ENCODE measurements around the gene HOPX. TPM values are rescaled to one million over a fixed set of nuclear protein-coding genes. Genes with fewer than 3 reads are reported as not detected.

Gene HOPX
- total and polyA plus RNA-seq, 2 experiments from 2014 or later: not detected

GRCh38 chr4:56633486-56633885 is 47.6 kb downstream of the HOPX start:
- Mint-ChIP-seq H3K36me3 (ENCODE audit: low read depth) (no peaks in the 10 kb centered on the region), H3K27ac (no peak overlapping the region), H3K27me3 (ENCODE audit: insufficient read depth, low read depth, poor library complexity) (peaks cover 6% of the 10 kb centered on the region), H3K4me3 (no peak overlapping the region), H3K4me1 (0 out of 3 replicates have a peak, but pooled peaks cover 3% of the 10 kb centered on the region), H3K9me3 (peaks cover 8% of the 10 kb centered on the region)
- ATAC-seq: no peak
- H3K4me1 ChIP-seq (ENCODE audit: insufficient read depth): no peaks in the 10 kb centered on the region
- H3F3A ChIP-seq (replicated peaks; ENCODE audit: low read depth): no peaks in the 10 kb centered on the region
- TF ChIP-seq STAT1 (IDR thresholded peaks at IDR 0.05; ENCODE audit: unreplicated experiment) (no peak), NANOG (IDR thresholded peaks at IDR 0.05; ENCODE audit: borderline replicate concordance) (no peak), CTCF (conservative IDR thresholded peaks at IDR 0.05; ENCODE audit: low read depth in 2 of 2) (no peak), EZH2phosphoT487 (IDR thresholded peaks at IDR 0.05; ENCODE audit: unreplicated experiment) (no peak), EZH2 (IDR thresholded peaks at IDR 0.05; ENCODE audit: low read depth, unreplicated experiment) (no peak), ETS1 (IDR thresholded peaks at IDR 0.05) (no peak)
- H3K36me3 ChIP-seq (ENCODE audit: insufficient read depth): no peaks in the 10 kb centered on the region
- no peaks in the 10 kb centered on the region for H3K79me2 ChIP-seq (replicated peaks; ENCODE audit: insufficient read depth)
- no peaks in the 10 kb centered on the region for H4K20me1 ChIP-seq (replicated peaks; ENCODE audit: insufficient read depth)
- peaks cover 5% of the 10 kb centered on the region; the same call in 1 of the 2 replicates for H3K9me2 ChIP-seq (ENCODE audit: insufficient read depth)
- DNase-seq (ENCODE audit: low spot score): no peak
- H2AFZ ChIP-seq: no peak overlapping the region
- no peak overlapping the region for H3K27ac ChIP-seq (ENCODE audit: low read depth)
- no peaks in the 10 kb centered on the region for H3K27me3 ChIP-seq (ENCODE audit: insufficient read depth)
- no peak overlapping the region for H3K4me3 ChIP-seq
- H3K4me2 ChIP-seq: no peak overlapping the region

GRCh38 chr4:56630876-56631666 is 50.0 kb downstream of the HOPX start:
- Histone ChIP-seq H3K4me3 (no peak overlapping the region), H2AFZ (no peak overlapping the region), H3F3A (replicated peaks; ENCODE audit: low read depth) (no peaks in the 10 kb centered on the region), H3K27me3 (ENCODE audit: insufficient read depth) (no peaks in the 10 kb centered on the region), H4K20me1 (replicated peaks; ENCODE audit: insufficient read depth) (no peaks in the 10 kb centered on the region), H3K36me3 (ENCODE audit: insufficient read depth) (no peaks in the 10 kb centered on the region; the same call in 1 of the 2 replicates), H3K4me2 (no peak overlapping the region), H3K79me2 (replicated peaks; ENCODE audit: insufficient read depth) (no peaks in the 10 kb centered on the region), H3K4me1 (ENCODE audit: insufficient read depth) (no peaks in the 10 kb centered on the region), H3K27ac (ENCODE audit: low read depth) (no peak overlapping the region), H3K9me2 (ENCODE audit: insufficient read depth) (peaks cover 5% of the 10 kb centered on the region; the same call in 1 of the 2 replicates)
- Mint-ChIP-seq H3K27me3 (ENCODE audit: insufficient read depth, low read depth, poor library complexity) (peaks cover 7% of the 10 kb centered on the region), H3K4me3 (no peak overlapping the region), H3K27ac (no peak overlapping the region), H3K9me3 (peaks cover 20% of the 10 kb centered on the region), H3K36me3 (ENCODE audit: low read depth) (peaks cover 4% of the 10 kb centered on the region; the same call in 1 of the 3 replicates), H3K4me1 (0 out of 3 replicates have a peak, but pooled peaks cover 3% of the 10 kb centered on the region)
- DNase-seq (ENCODE audit: low spot score) (no peak), ATAC-seq (no peak)
- TF ChIP-seq REST (IDR thresholded peaks at IDR 0.05; ENCODE audit: unreplicated experiment) (no peak), NANOG (IDR thresholded peaks at IDR 0.05; ENCODE audit: borderline replicate concordance) (no peak), ZNF114 (CRISPR knock-in tag; IDR thresholded peaks at IDR 0.05) (no peak), CREB1 (CRISPR knock-in tag; IDR thresholded peaks at IDR 0.05; ENCODE audit: low read depth) (no peak), EZH2phosphoT487 (IDR thresholded peaks at IDR 0.05; ENCODE audit: unreplicated experiment) (no peak), CTCF (conservative IDR thresholded peaks at IDR 0.05; ENCODE audit: low read depth in 2 of 2) (no peak)
